ENCODE results near the gene RERE.
"Not testable (repeated sequence)": the region's sequence is repeated elsewhere in the genome, so short reads cannot be mapped to it uniquely, and the experiment has no call there.

The RERE gene

DNA sequence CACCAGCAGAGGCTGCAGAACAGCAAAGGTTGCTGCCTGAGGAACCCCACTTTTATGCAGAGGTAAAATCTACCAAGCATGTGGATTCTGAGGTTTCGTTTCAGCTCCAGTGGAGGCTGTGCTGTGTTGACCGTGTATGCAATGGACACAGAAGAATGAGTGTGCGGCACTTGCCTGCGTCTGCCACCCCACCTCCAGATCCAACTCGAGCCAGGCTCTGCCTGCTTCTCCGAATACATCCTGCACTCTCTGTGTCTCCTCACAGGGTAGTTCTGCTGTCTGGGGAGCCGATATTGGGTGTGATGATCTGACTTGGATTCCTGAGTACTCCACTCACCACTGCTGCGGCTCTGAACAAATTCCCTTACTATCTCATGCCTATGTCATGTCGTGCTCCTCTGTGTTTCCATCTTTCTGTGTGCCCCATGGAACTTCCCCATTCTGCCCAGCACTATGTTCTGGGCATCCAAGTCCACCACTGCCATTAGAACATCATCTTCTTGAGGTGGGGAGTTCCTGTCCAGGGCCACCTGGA, 369.8 kb downstream of the RERE start:
- DNase-seq (no peak), ATAC-seq (ENCODE audit: insufficient read depth, low read depth) (no peak)
- Histone ChIP-seq H3K4me2 (ENCODE audit: insufficient read depth, low read length) (no peak overlapping the region), H3K9ac (ENCODE audit: low read depth, low read length) (no peak overlapping the region), H3K4me1 (ENCODE audit: insufficient read depth, low read length) (no peaks in the 10 kb centered on the region), H3K79me2 (ENCODE audit: insufficient read depth, low read length) (no peaks in the 10 kb centered on the region), H3K36me3 (ENCODE audit: insufficient read depth, low read length) (peaks cover 5% of the 10 kb centered on the region; the same call in 1 of the 2 replicates), H3K27ac (ENCODE audit: low read length) (no peak overlapping the region), H3K4me3 (ENCODE audit: low read depth in 1 of 2, low read length in 2 of 2) (no peak overlapping the region), H4K20me1 (ENCODE audit: insufficient read depth, low read length) (no peaks in the 10 kb centered on the region; the same call in 1 of the 2 replicates), H3K27me3 (ENCODE audit: insufficient read depth, low read length, poor library complexity) (no peaks in the 10 kb centered on the region), H3K9me3 (ENCODE audit: insufficient read depth, low read length, severe bottlenecking) (no peaks in the 10 kb centered on the region), H2AFZ (ENCODE audit: low read depth, low read length) (no peak overlapping the region)
- TF ChIP-seq EZH2 (IDR thresholded peaks at IDR 0.05; ENCODE audit: borderline replicate concordance, low read depth, low read length, severe bottlenecking) (no peak), CTCF (IDR thresholded peaks at IDR 0.05; ENCODE audit: borderline replicate concordance, extremely low read depth, low read length, poor library complexity, severe bottlenecking) (no peak)

GRCh38 chr1:8446119-8446518, 371.3 kb downstream of the RERE start:
- H3K4me2 ChIP-seq (ENCODE audit: insufficient read depth, low read length); H3K79me2 ChIP-seq (ENCODE audit: insufficient read depth, low read length); H3K4me3 ChIP-seq (ENCODE audit: low read depth in 1 of 2, low read length in 2 of 2); H3K27me3 ChIP-seq (ENCODE audit: insufficient read depth, low read length, poor library complexity); H3K27ac ChIP-seq (ENCODE audit: low read length); H3K9ac ChIP-seq (ENCODE audit: low read depth, low read length); H3K4me1 ChIP-seq (ENCODE audit: insufficient read depth, low read length); H2AFZ ChIP-seq (ENCODE audit: low read depth, low read length); ATAC-seq (ENCODE audit: insufficient read depth, low read depth); H3K36me3 ChIP-seq (ENCODE audit: insufficient read depth, low read length); H4K20me1 ChIP-seq (ENCODE audit: insufficient read depth, low read length); H3K9me3 ChIP-seq (ENCODE audit: insufficient read depth, low read length, severe bottlenecking); DNase-seq: not testable (repeated sequence)

DNA sequence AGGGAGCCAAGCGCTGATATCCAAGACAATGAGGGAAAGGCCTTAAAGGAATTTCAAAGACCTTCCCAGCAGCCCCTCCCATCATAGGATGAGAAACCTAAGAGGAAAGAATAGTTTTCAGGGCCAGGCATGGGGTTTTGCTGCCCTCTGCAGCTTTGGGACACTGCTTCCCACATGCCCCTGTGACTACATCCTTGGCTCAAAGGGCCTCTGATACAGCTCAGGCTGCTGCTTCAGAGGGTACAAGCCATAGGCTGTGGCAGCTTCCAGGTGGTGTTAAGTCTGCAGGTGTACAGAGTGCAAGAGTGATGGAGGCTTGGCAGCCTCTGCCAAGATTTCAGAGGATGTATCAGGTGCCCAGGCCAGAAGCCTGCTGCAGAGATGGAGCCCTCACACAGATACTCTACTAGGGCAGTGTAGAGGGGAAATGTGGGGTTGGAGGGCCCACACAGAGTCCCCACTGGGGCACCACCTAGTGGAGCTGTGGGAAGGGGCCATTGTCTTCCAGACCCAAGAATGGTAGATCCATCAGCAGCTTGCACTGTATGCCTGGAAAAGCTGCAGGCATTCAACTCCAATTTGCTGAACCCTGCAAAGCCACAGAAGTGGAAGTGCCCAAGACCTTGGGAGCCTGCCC, 373.8 kb downstream of the RERE start:
- H3K27me3 ChIP-seq (ENCODE audit: insufficient read depth, low read length, poor library complexity): no peaks in the 10 kb centered on the region
- no peaks in the 10 kb centered on the region for H3K9me3 ChIP-seq (ENCODE audit: insufficient read depth, low read length, severe bottlenecking)
- TF ChIP-seq CTCF (IDR thresholded peaks at IDR 0.05; ENCODE audit: borderline replicate concordance, extremely low read depth, low read length, poor library complexity, severe bottlenecking): no peak
- TF ChIP-seq EZH2 (IDR thresholded peaks at IDR 0.05; ENCODE audit: borderline replicate concordance, low read depth, low read length, severe bottlenecking): no peak
- no peaks in the 10 kb centered on the region for H4K20me1 ChIP-seq (ENCODE audit: insufficient read depth, low read length)
- H3K79me2 ChIP-seq (ENCODE audit: insufficient read depth, low read length): no peaks in the 10 kb centered on the region
- DNase-seq: no peak
- peaks cover 5% of the 10 kb centered on the region; the same call in 1 of the 2 replicates for H3K36me3 ChIP-seq (ENCODE audit: insufficient read depth, low read length)
- no peak overlapping the region for H3K27ac ChIP-seq (ENCODE audit: low read length)
- H3K9ac ChIP-seq (ENCODE audit: low read depth, low read length): no peak overlapping the region
- H3K4me2 ChIP-seq (ENCODE audit: insufficient read depth, low read length): no peak overlapping the region
- no peak for ATAC-seq (ENCODE audit: insufficient read depth, low read depth)
- H3K4me3 ChIP-seq (ENCODE audit: low read depth in 1 of 2, low read length in 2 of 2): no peak overlapping the region
- H2AFZ ChIP-seq (ENCODE audit: low read depth, low read length): no peak overlapping the region
- H3K4me1 ChIP-seq (ENCODE audit: insufficient read depth, low read length): no peaks in the 10 kb centered on the region

DNA sequence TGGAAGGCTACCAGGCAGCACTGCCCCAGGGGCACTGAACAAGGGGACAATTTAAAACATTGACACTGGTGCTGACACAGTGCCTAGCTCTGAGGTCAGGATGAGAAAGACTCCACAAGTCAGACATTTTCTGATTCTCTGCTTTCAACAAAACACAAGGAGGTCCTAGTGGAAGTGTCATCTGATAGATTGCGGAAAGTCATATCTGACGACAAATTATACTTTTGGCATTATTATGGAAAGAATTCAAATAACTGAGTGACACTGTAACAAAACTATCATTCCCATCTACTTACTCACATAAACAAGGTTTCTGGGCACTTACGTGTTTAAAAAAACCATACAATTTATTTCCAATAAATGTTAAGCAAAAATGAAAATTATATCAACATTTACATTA, 376.0 kb downstream of the RERE start:
- no peaks in the 10 kb centered on the region for H4K20me1 ChIP-seq (ENCODE audit: insufficient read depth, low read length)
- H3K79me2 ChIP-seq (ENCODE audit: insufficient read depth, low read length): no peaks in the 10 kb centered on the region

More for the DNA sequence above, 376.0 kb downstream of the RERE start:
- no peak for TF ChIP-seq EZH2 (IDR thresholded peaks at IDR 0.05; ENCODE audit: borderline replicate concordance, low read depth, low read length, severe bottlenecking)
- TF ChIP-seq CTCF (IDR thresholded peaks at IDR 0.05; ENCODE audit: borderline replicate concordance, extremely low read depth, low read length, poor library complexity, severe bottlenecking): no peak
- H3K36me3 ChIP-seq (ENCODE audit: insufficient read depth, low read length): no peaks in the 10 kb centered on the region
- no peak overlapping the region for H3K9ac ChIP-seq (ENCODE audit: low read depth, low read length)
- H3K4me1 ChIP-seq (ENCODE audit: insufficient read depth, low read length): no peaks in the 10 kb centered on the region
- H3K4me3 ChIP-seq (ENCODE audit: low read depth in 1 of 2, low read length in 2 of 2): no peak overlapping the region
- H3K27me3 ChIP-seq (ENCODE audit: insufficient read depth, low read length, poor library complexity): no peaks in the 10 kb centered on the region
- no peaks in the 10 kb centered on the region for H3K9me3 ChIP-seq (ENCODE audit: insufficient read depth, low read length, severe bottlenecking)
- H3K4me2 ChIP-seq (ENCODE audit: insufficient read depth, low read length): no peak overlapping the region
- H3K27ac ChIP-seq (ENCODE audit: low read length): no peak overlapping the region
- DNase-seq (no peak), ATAC-seq (ENCODE audit: insufficient read depth, low read depth) (no peak)
- H2AFZ ChIP-seq (ENCODE audit: low read depth, low read length): no peak overlapping the region
